HepG2 (cell line): Measurements from ENCODE around the gene PDGFD. TPM values are rescaled to one million over a fixed set of nuclear protein-coding genes. Genes with fewer than 3 reads are reported as not detected.
A peak's percentile ranks its signal among the peaks of the same experiment; 100 is the strongest.

Experiments
- ATAC-seq: fragments of 200-7000 bp; cut with Tn5 transposase; 3 replicates; pipeline ENCODE4 v1.9.1; 2020; ENCODE audit warnings: mild to moderate bottlenecking, moderate library complexity
- BruUV-seq: library from RNA; stranded (reverse); fragments of 400-500 nt; replicated peaks from 2 replicates; lab custom pipeline; 2021; lab: Mats Ljungman, UMichigan
- CTCF ChIA-PET: fragments of 300-600 bp; formaldehyde crosslinking; extraction: SDS; loops from one replicate; lab custom pipeline; 2021; ENCODE audit warnings: low total read pairs, inconsistent platforms, low intra/inter-chr PET ratio; lab: Yijun Ruan, JAX
- POLR2A ChIA-PET: fragments of 350-600 bp; sonication (Branson Sonifier 250); formaldehyde crosslinking; loops from one replicate; lab custom pipeline; 2020; ENCODE audit warnings: antibody characterized with exemption, inconsistent platforms; lab: Yijun Ruan, JAX
- DNase-seq: peaks from one replicate; pipeline ENCODE4 v3.0.0-alpha.2; 2015; ENCODE audit warnings: low spot score
- FAIRE-seq: peaks from 3 replicates; lab custom pipeline; 2011; peaks lifted over from hg19 to GRCh38; lab: Jason Lieb, UNC
- H2AFZ ChIP-seq: one replicate; pipeline ENCODE4 v1.6.1; 2011; ENCODE audit warnings: low read length, inconsistent platforms
- H3K27ac ChIP-seq: fragments of 300-600 bp; 3 replicates; pipeline ENCODE4 v1.8.0; 2011; ENCODE audit warnings: mixed run types, mild to moderate bottlenecking, mixed read lengths, low read length, inconsistent platforms; ENCODE audit not compliant: insufficient read depth; ENCODE audit errors: extremely low read length
- H3K27me3 ChIP-seq, 2 experiments: fragments of 200-600 bp in 1 of 2; 2 replicates in 1 of 2; 3 replicates in 1 of 2; pipeline versions ENCODE4 v1.6.0 to v1.8.0; 2011; ENCODE audit warnings: low read length in 2 of 2, mild to moderate bottlenecking in 2 of 2, moderate library complexity in 2 of 2, inconsistent platforms in 1 of 2; ENCODE audit not compliant: insufficient read depth in 2 of 2, control insufficient read depth in 1 of 2
- H3K36me3 ChIP-seq, 2 experiments: fragments of 200-600 bp in 1 of 2; replicated peaks in 1 of 2; 2 replicates in 1 of 2; 3 replicates in 1 of 2; pipeline versions ENCODE4 v1.5.1 to v1.8.0; 2011; ENCODE audit warnings: low read length in 2 of 2, inconsistent platforms in 1 of 2; ENCODE audit not compliant: insufficient read depth in 2 of 2, control insufficient read depth in 1 of 2
- H3K4me1 ChIP-seq: 2 replicates; pipeline ENCODE4 v1.5.1; 2012; ENCODE audit warnings: low read length, inconsistent platforms; ENCODE audit not compliant: insufficient read depth
- H3K4me2 ChIP-seq: 2 replicates; pipeline ENCODE4 v1.6.0; 2011; ENCODE audit warnings: low read depth, low read length, inconsistent platforms
- H3K4me3 ChIP-seq, 3 experiments: fragments of 200-600 bp in 1 of 3; sonication (generic), shearing (Covaris generic) in 1 of 3; replicated peaks in 1 of 3; 2 replicates each; pipeline ENCODE4 v1.5.1; 2011 to 2016; ENCODE audit warnings: low read length in 3 of 3, inconsistent platforms in 2 of 3, low read depth in 2 of 3, mild to moderate bottlenecking in 2 of 3, control low read depth in 1 of 3, mixed read lengths in 1 of 3; ENCODE audit not compliant: insufficient read depth in 1 of 3
- H3K79me2 ChIP-seq: one replicate; pipeline ENCODE4 v1.6.1; 2011; ENCODE audit warnings: low read length, inconsistent platforms; ENCODE audit not compliant: insufficient read depth
- H3K9ac ChIP-seq: 2 replicates; pipeline ENCODE4 v1.6.0; 2011; ENCODE audit warnings: mild to moderate bottlenecking, low read depth, low read length, inconsistent platforms; ENCODE audit not compliant: insufficient read depth
- H3K9me3 ChIP-seq: 2 replicates; pipeline ENCODE4 v1.5.1; 2012; ENCODE audit warnings: mild to moderate bottlenecking, low read length
- H4K20me1 ChIP-seq: 2 replicates; pipeline ENCODE4 v1.6.0; 2011; ENCODE audit warnings: inconsistent platforms, mild to moderate bottlenecking, low read length, moderate library complexity; ENCODE audit not compliant: insufficient read depth
- MIER2 ChIP-seq: IDR thresholded peaks from 2 replicates; pipeline ENCODE4 v1.6.1; 2016; ENCODE audit warnings: missing biosample characterization, missing genetic modification reagents
- PAX8 ChIP-seq: sonication (generic); formaldehyde crosslinking; IDR thresholded peaks from 2 replicates; pipeline ENCODE4 v1.8.0; 2022; ENCODE audit warnings: mild to moderate bottlenecking, missing genetic modification reagents, borderline replicate concordance
- SRY ChIP-seq: sonication (generic); formaldehyde crosslinking; IDR thresholded peaks from 2 replicates; pipeline ENCODE4 v1.8.0; 2022; ENCODE audit warnings: mild to moderate bottlenecking, missing genetic modification reagents
- SYNCRIP ChIP-seq: fragments of 200-400 bp; formaldehyde crosslinking; IDR thresholded peaks from 2 replicates; pipeline ENCODE4 v1.6.1; 2018; ENCODE audit warnings: mild to moderate bottlenecking, low read depth, low read length; ENCODE audit not compliant: insufficient read depth
- TFAP4 ChIP-seq: sonication (generic); IDR thresholded peaks from 2 replicates; pipeline ENCODE4 v1.6.1; 2016; ENCODE audit warnings: low read depth, borderline replicate concordance
- ZBTB37 ChIP-seq: sonication (generic); formaldehyde crosslinking; IDR thresholded peaks from 2 replicates; pipeline ENCODE4 v1.4.0; 2020; ENCODE audit warnings: mild to moderate bottlenecking, missing genetic modification reagents
- ZNF264 ChIP-seq: sonication (generic); formaldehyde crosslinking; IDR thresholded peaks from 2 replicates; pipeline ENCODE4 v1.4.0; 2020; ENCODE audit warnings: missing genetic modification reagents
- ZNF333 ChIP-seq: sonication (generic); formaldehyde crosslinking; IDR thresholded peaks from 2 replicates; pipeline ENCODE4 v1.4.0; 2020; ENCODE audit warnings: mild to moderate bottlenecking, missing genetic modification reagents, borderline replicate concordance
- ZNF562 ChIP-seq: sonication (generic); formaldehyde crosslinking; IDR thresholded peaks from 2 replicates; pipeline ENCODE4 v1.8.0; 2022; ENCODE audit warnings: missing genetic modification reagents, borderline replicate concordance
- ZNF7 ChIP-seq: IDR thresholded peaks from 2 replicates; pipeline ENCODE4 v1.6.1; 2016; ENCODE audit warnings: missing biosample characterization, missing genetic modification reagents
- ZNF775 ChIP-seq: sonication (generic); formaldehyde crosslinking; IDR thresholded peaks from 2 replicates; pipeline ENCODE4 v1.4.0; 2020; ENCODE audit warnings: missing genetic modification reagents, mild to moderate bottlenecking, moderate library complexity, borderline replicate concordance
- WGBS: methylation state at CpG from one replicate; pipeline ENCODE4 v1.1.6; 2017; ENCODE audit warnings: low lambda C conversion rate; 5-methylcytosine and 5-hydroxymethylcytosine counted together
- in situ Hi-C: cut with HindIII; loops from 2 replicates; pipeline ENCODE4 v1.10.0; 2017; ENCODE audit warnings: low pct_unique_long_range_greater_than_20kb; ENCODE audit not compliant: extremely low pct_ligation_motif_present
- intact Hi-C: fragments of 100-400 bp; cut with micrococcal nuclease; formaldehyde crosslinking; loops from one replicate; pipeline ENCODE4 v1.10.0; 2022; ENCODE audit not compliant: unreplicated experiment
- polyA plus RNA-seq, 8 experiments: library from polyadenylated mRNA; depleted of rRNA in 3 of 8; stranded (reverse) in 7 of 8; unstranded in 1 of 8; fragments of >200 nt; fragmentation: Illumina TruSeq in 4 of 8; extraction: Trizol in 4 of 8; gene quantifications; 2 replicates each; pipeline versions ENCODE4 v1.2.1 to v1.2.3, GENCODE V29; 2011 to 2016; ENCODE audit warnings: low read depth in 4 of 8, missing spikeins in 1 of 8, mixed read lengths in 1 of 8; ENCODE audit not compliant: insufficient read depth in 1 of 8
- total RNA-seq, 5 experiments: library from RNA; depleted of rRNA; stranded (reverse); fragments of >200 nt; fragmentation: Illumina TruSeq; extraction: Trizol; gene quantifications; 2 replicates each; pipeline ENCODE4 v1.2.3, GENCODE V29; 2016; ENCODE audit warnings: low read depth in 1 of 5

PDGFD gene
- total and polyA plus RNA-seq, 2 of the 13 experiments (the other 11 are each of a cell fraction or from before 2014, with no cell fraction given), result 0.09 to 0.29 TPM

- H2AFZ ChIP-seq, result no peak overlapping the region
- H3K4me2 ChIP-seq, result peak overlapping the region; percentile 74
- no peaks in the 10 kb centered on the region for H3K36me3 ChIP-seq
- no peak for TF ChIP-seq ZNF775 (CRISPR knock-in tag)
- TF ChIP-seq MIER2, result no peak
- TF ChIP-seq ZNF333 (CRISPR knock-in tag), result no peak
- TF ChIP-seq TFAP4, result no peak
- peak; percentile 42; the same call in 1 of the 2 replicates for TF ChIP-seq ZNF264 (CRISPR knock-in tag)
- TF ChIP-seq SRY (CRISPR knock-in tag), result 0 out of 2 replicates have a peak, but pooled peaks have one; percentile 16
- TF ChIP-seq SYNCRIP, result no peak
- no peak for TF ChIP-seq PAX8
- TF ChIP-seq ZNF562 (CRISPR knock-in tag), result no peak
- TF ChIP-seq ZNF7 (CRISPR knock-in tag), result peak; percentile 90
- no peak for TF ChIP-seq ZBTB37
- CTCF ChIA-PET, result no interaction called here
- POLR2A ChIA-PET, result no interaction called here
- no peaks in the 10 kb centered on the region for H3K79me2 ChIP-seq
- FAIRE-seq, result no peak
- peaks cover 0 to 2% of the 10 kb centered on the region in 2 experiments; a peak in 1 of 5 replicates for H3K27me3 ChIP-seq
- H3K4me1 ChIP-seq, result peaks cover 5% of the 10 kb centered on the region; the same call in 1 of the 2 replicates
- no peaks in the 10 kb centered on the region for H3K9me3 ChIP-seq
- in situ Hi-C loops (no loop called here), intact Hi-C loops (no loop called here)
- H3K27ac ChIP-seq, result no peak overlapping the region
- ATAC-seq, result no peak
- H3K9ac ChIP-seq, result no peak overlapping the region
- peak overlapping the region; percentile 49 to 70 (median 55); a peak in 5 of 6 replicates for H3K4me3 ChIP-seq
- no peaks in the 10 kb centered on the region for H4K20me1 ChIP-seq
- 35% methylated on average over 33 of the region's 38 CpGs for WGBS
- no TSS peak for BruUV-seq
- DNase-seq, result no peak
Observed at GRCh38 chr11:104163100-104164027, 583 bp downstream of the PDGFD start.
